ENCODE data around the gene FGB.

The FGB gene

GRCh38 chr4:154597798-154598774 lies 35.3 kb downstream of the FGB start:
- Histone ChIP-seq H2AFZ (ENCODE audit: low read length) (no peak overlapping the region), H3K4me1 (ENCODE audit: low read length) (no peaks in the 10 kb centered on the region), H3F3A (ENCODE audit: insufficient read depth, low read length) (no peaks in the 10 kb centered on the region), H3K27me3 (replicated peaks; ENCODE audit: insufficient read depth, low read length) (no peaks in the 10 kb centered on the region), H3K27ac (ENCODE audit: low read length) (no peak overlapping the region), H3K4me2 (ENCODE audit: low read depth, low read length) (no peak overlapping the region), H3K9me3 (replicated peaks; ENCODE audit: insufficient read depth, low read length) (no peaks in the 10 kb centered on the region), H3K36me3 (replicated peaks; ENCODE audit: insufficient read depth, low read length) (no peaks in the 10 kb centered on the region), H3K4me3 (ENCODE audit: low read length) (no peak overlapping the region), H3K79me2 (ENCODE audit: low read length) (no peaks in the 10 kb centered on the region), H3K9ac (ENCODE audit: low read length) (no peak overlapping the region), H4K20me1 (ENCODE audit: insufficient read depth, low read length) (no peaks in the 10 kb centered on the region), H3K9me2 (replicated peaks; ENCODE audit: insufficient read depth, low read length) (no peaks in the 10 kb centered on the region)
- DNase-seq = no peak
- TF ChIP-seq EZH2 (optimal IDR thresholded peaks at IDR 0.05; ENCODE audit: low read depth, low read length) (no peak), EZH2phosphoT487 (IDR thresholded peaks at IDR 0.05; ENCODE audit: low read length) (no peak), CTCF (IDR thresholded peaks at IDR 0.05; ENCODE audit: low read length) (no peak)

GRCh38 chr4:154602404-154603020 lies 39.7 kb downstream of the FGB start:
- TF ChIP-seq EZH2 (optimal IDR thresholded peaks at IDR 0.05; ENCODE audit: low read depth, low read length) (no peak), CTCF (IDR thresholded peaks at IDR 0.05; ENCODE audit: low read length) (no peak), EZH2phosphoT487 (IDR thresholded peaks at IDR 0.05; ENCODE audit: low read length) (no peak)
- Histone ChIP-seq H3K9me2 (replicated peaks; ENCODE audit: insufficient read depth, low read length) (no peaks in the 10 kb centered on the region), H3F3A (ENCODE audit: insufficient read depth, low read length) (no peaks in the 10 kb centered on the region), H3K27ac (ENCODE audit: low read length) (no peak overlapping the region), H3K27me3 (replicated peaks; ENCODE audit: insufficient read depth, low read length) (no peaks in the 10 kb centered on the region), H4K20me1 (ENCODE audit: insufficient read depth, low read length) (no peaks in the 10 kb centered on the region), H2AFZ (ENCODE audit: low read length) (no peak overlapping the region), H3K4me1 (ENCODE audit: low read length) (no peaks in the 10 kb centered on the region), H3K9ac (ENCODE audit: low read length) (no peak overlapping the region), H3K4me3 (ENCODE audit: low read length) (no peak overlapping the region), H3K36me3 (replicated peaks; ENCODE audit: insufficient read depth, low read length) (no peaks in the 10 kb centered on the region), H3K79me2 (ENCODE audit: low read length) (no peaks in the 10 kb centered on the region), H3K4me2 (ENCODE audit: low read depth, low read length) (no peak overlapping the region), H3K9me3 (replicated peaks; ENCODE audit: insufficient read depth, low read length) (no peaks in the 10 kb centered on the region)
- DNase-seq = no peak

GRCh38 chr4:154603033-154603943 lies 40.5 kb downstream of the FGB start:
- H3K79me2 ChIP-seq (ENCODE audit: low read length) = no peaks in the 10 kb centered on the region
- no peak overlapping the region for H2AFZ ChIP-seq (ENCODE audit: low read length)
- no peak overlapping the region for H3K27ac ChIP-seq (ENCODE audit: low read length)
- no peaks in the 10 kb centered on the region for H4K20me1 ChIP-seq (ENCODE audit: insufficient read depth, low read length)
- H3K9me2 ChIP-seq (replicated peaks; ENCODE audit: insufficient read depth, low read length) = no peaks in the 10 kb centered on the region
- H3K4me1 ChIP-seq (ENCODE audit: low read length) = no peaks in the 10 kb centered on the region
- no peak for DNase-seq
- no peak overlapping the region for H3K9ac ChIP-seq (ENCODE audit: low read length)
- no peak overlapping the region for H3K4me2 ChIP-seq (ENCODE audit: low read depth, low read length)
- no peaks in the 10 kb centered on the region for H3K36me3 ChIP-seq (replicated peaks; ENCODE audit: insufficient read depth, low read length)
- H3F3A ChIP-seq (ENCODE audit: insufficient read depth, low read length) = no peaks in the 10 kb centered on the region
- no peaks in the 10 kb centered on the region for H3K27me3 ChIP-seq (replicated peaks; ENCODE audit: insufficient read depth, low read length)
- TF ChIP-seq EZH2phosphoT487 (IDR thresholded peaks at IDR 0.05; ENCODE audit: low read length) (no peak), CTCF (IDR thresholded peaks at IDR 0.05; ENCODE audit: low read length) (no peak), EZH2 (optimal IDR thresholded peaks at IDR 0.05; ENCODE audit: low read depth, low read length) (no peak)
- H3K9me3 ChIP-seq (replicated peaks; ENCODE audit: insufficient read depth, low read length) = no peaks in the 10 kb centered on the region
- no peak overlapping the region for H3K4me3 ChIP-seq (ENCODE audit: low read length)

Measured in MM.1S (cell line).